Loucy (cell line): Measurements from ENCODE around the gene BPIFB1.

ENCODE experiments used
- H2AFZ ChIP-seq: fragments of 200-600 bp; sonication (generic); 2 replicates; pipeline ENCODE4 v1.6.0; 2016; ENCODE audit warnings: antibody characterized with exemption, mild to moderate bottlenecking, low read length, moderate library complexity
- H3F3A ChIP-seq: fragments of 200-600 bp; 2 replicates; pipeline ENCODE4 v1.6.0; 2016; ENCODE audit warnings: antibody characterized with exemption, low read depth, mild to moderate bottlenecking
- H3K27me3 ChIP-seq: fragments of 200-600 bp; sonication (generic); 2 replicates; pipeline ENCODE4 v1.6.1; 2014; ENCODE audit warnings: low read length, mild to moderate bottlenecking; ENCODE audit not compliant: insufficient read depth, poor library complexity, severe bottlenecking
- H3K36me3 ChIP-seq: fragments of 200-600 bp; sonication (generic); 2 replicates; pipeline ENCODE4 v1.6.1; 2016; ENCODE audit warnings: low read length; ENCODE audit not compliant: insufficient read depth
- H3K4me1 ChIP-seq: fragments of 200-600 bp; sonication (generic); 2 replicates; pipeline ENCODE4 v1.5.1; 2014; ENCODE audit warnings: low read length, mild to moderate bottlenecking; ENCODE audit not compliant: insufficient read depth, poor library complexity, severe bottlenecking
- H3K4me2 ChIP-seq: fragments of 200-600 bp; sonication (generic); 2 replicates; pipeline ENCODE4 v1.6.0; 2014; ENCODE audit warnings: antibody characterized with exemption, low read length, low read depth, mild to moderate bottlenecking; ENCODE audit not compliant: poor library complexity, severe bottlenecking
- H3K4me3 ChIP-seq: fragments of 200-600 bp; sonication (generic); 2 replicates; pipeline ENCODE4 v1.5.1; 2014; ENCODE audit warnings: low read length, mild to moderate bottlenecking, mixed read lengths; ENCODE audit not compliant: poor library complexity, severe bottlenecking
- H3K79me2 ChIP-seq: fragments of 200-600 bp; sonication (generic); 2 replicates; pipeline ENCODE4 v1.6.1; 2014; ENCODE audit warnings: low read length; ENCODE audit not compliant: insufficient read depth
- H3K9ac ChIP-seq: fragments of 200-600 bp; sonication (generic); 2 replicates; pipeline ENCODE4 v1.6.0; 2014; ENCODE audit warnings: mild to moderate bottlenecking, low read depth, low read length, moderate library complexity; ENCODE audit not compliant: poor library complexity, severe bottlenecking
- H3K9me2 ChIP-seq: fragments of 200-600 bp; sonication (generic); replicated peaks from 2 replicates; pipeline ENCODE4 v1.6.1; 2016; ENCODE audit warnings: low read depth, low read length, mixed read lengths
- H3K9me3 ChIP-seq: fragments of 200-600 bp; sonication (generic); 2 replicates; pipeline ENCODE4 v1.6.1; 2014; ENCODE audit warnings: mild to moderate bottlenecking, antibody characterized with exemption, low read length, low read depth; ENCODE audit not compliant: insufficient read depth
- H4K20me1 ChIP-seq: fragments of 200-600 bp; sonication (generic); 2 replicates; pipeline ENCODE4 v1.6.0; 2014; ENCODE audit warnings: antibody characterized with exemption, low read length, mild to moderate bottlenecking; ENCODE audit not compliant: insufficient read depth, poor library complexity, severe bottlenecking
- CTCF ChIP-seq: fragments of 200-600 bp; sonication (generic); conservative IDR thresholded peaks from 2 replicates; pipeline ENCODE4 v1.5.1; 2014; ENCODE audit warnings: mild to moderate bottlenecking, antibody characterized with exemption, low read length
- EZH2phosphoT487 ChIP-seq: fragments of 200-600 bp; IDR thresholded peaks from 2 replicates; pipeline ENCODE4 v1.6.1; 2018; ENCODE audit warnings: antibody characterized with exemption, mild to moderate bottlenecking, moderate library complexity, borderline replicate concordance

Gene BPIFB1

GRCh38 chr20:33246077-33246476, 36.9 kb upstream of the BPIFB1 start:
- H3K4me1 ChIP-seq: no peaks in the 10 kb centered on the region
- no peaks in the 10 kb centered on the region for H3K9me2 ChIP-seq
- H3K27me3 ChIP-seq: no peaks in the 10 kb centered on the region
- H2AFZ ChIP-seq: no peak overlapping the region
- no peak for TF ChIP-seq EZH2phosphoT487
- TF ChIP-seq CTCF: no peak
- no peaks in the 10 kb centered on the region for H3F3A ChIP-seq
- no peaks in the 10 kb centered on the region for H3K9me3 ChIP-seq
- H3K4me2 ChIP-seq: no peak overlapping the region
- H4K20me1 ChIP-seq: no peaks in the 10 kb centered on the region
- H3K4me3 ChIP-seq: no peak overlapping the region
- H3K36me3 ChIP-seq: no peaks in the 10 kb centered on the region
- no peak overlapping the region for H3K9ac ChIP-seq
- H3K79me2 ChIP-seq: no peaks in the 10 kb centered on the region

GRCh38 chr20:33249456-33249855, 33.6 kb upstream of the BPIFB1 start:
- TF ChIP-seq CTCF (no peak), EZH2phosphoT487 (no peak)
- Histone ChIP-seq H3K9me3 (no peaks in the 10 kb centered on the region), H3K4me3 (no peak overlapping the region), H3K79me2 (no peaks in the 10 kb centered on the region), H3K36me3 (no peaks in the 10 kb centered on the region), H3K27me3 (no peaks in the 10 kb centered on the region), H4K20me1 (no peaks in the 10 kb centered on the region), H3F3A (no peaks in the 10 kb centered on the region), H2AFZ (no peak overlapping the region), H3K9me2 (no peaks in the 10 kb centered on the region), H3K4me1 (no peaks in the 10 kb centered on the region), H3K4me2 (no peak overlapping the region), H3K9ac (no peak overlapping the region)

GRCh38 chr20:33250666-33251065, 32.3 kb upstream of the BPIFB1 start:
- TF ChIP-seq EZH2phosphoT487 (no peak), CTCF (no peak)
- Histone ChIP-seq H4K20me1 (no peaks in the 10 kb centered on the region), H3K4me3 (no peak overlapping the region), H2AFZ (no peak overlapping the region), H3K79me2 (no peaks in the 10 kb centered on the region), H3F3A (no peaks in the 10 kb centered on the region), H3K9me2 (no peaks in the 10 kb centered on the region), H3K4me1 (no peaks in the 10 kb centered on the region), H3K9me3 (no peaks in the 10 kb centered on the region), H3K36me3 (no peaks in the 10 kb centered on the region), H3K27me3 (no peaks in the 10 kb centered on the region), H3K9ac (no peak overlapping the region), H3K4me2 (no peak overlapping the region)
